ENCODE measurements around the gene RABGAP1L. TPM values are rescaled to one million over a fixed set of nuclear protein-coding genes. Genes with fewer than 3 reads are reported as not detected.

RABGAP1L gene
- total RNA-seq, 1 donor from 2014 or later: 80.6 TPM

DNA sequence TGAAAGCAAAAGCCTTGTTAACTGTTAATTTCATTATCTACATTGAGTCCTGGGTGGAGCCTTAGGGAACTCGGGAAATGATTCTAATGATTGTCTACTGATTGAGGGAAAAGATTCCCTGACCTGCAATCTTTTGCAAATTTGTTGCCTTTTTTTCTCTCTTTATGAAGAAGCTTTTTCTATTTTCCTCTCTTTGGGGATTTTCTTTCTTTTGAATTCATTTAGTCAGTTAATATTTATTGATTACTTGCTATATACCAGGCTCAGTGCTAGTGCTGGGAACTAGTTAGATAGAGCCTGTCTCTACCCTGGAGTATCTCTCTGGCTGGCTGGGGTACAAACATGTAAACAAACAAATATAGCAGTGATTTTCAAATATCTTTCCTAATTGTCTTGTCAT, 769.2 kb downstream of the RABGAP1L start:
- H3K36me3 ChIP-seq: no peaks in the 10 kb centered on the region
- DNase-seq: no peak
- H3K9me3 ChIP-seq: no peaks in the 10 kb centered on the region
- H3K27me3 ChIP-seq: no peaks in the 10 kb centered on the region
- H3K4me1 ChIP-seq: no peaks in the 10 kb centered on the region
- no peak overlapping the region for H3K4me3 ChIP-seq
- no peak overlapping the region for H3K27ac ChIP-seq
- intact Hi-C loops (cut with DNase I): no loop called here
- no peak for ATAC-seq
- TF ChIP-seq, protein P1, sequence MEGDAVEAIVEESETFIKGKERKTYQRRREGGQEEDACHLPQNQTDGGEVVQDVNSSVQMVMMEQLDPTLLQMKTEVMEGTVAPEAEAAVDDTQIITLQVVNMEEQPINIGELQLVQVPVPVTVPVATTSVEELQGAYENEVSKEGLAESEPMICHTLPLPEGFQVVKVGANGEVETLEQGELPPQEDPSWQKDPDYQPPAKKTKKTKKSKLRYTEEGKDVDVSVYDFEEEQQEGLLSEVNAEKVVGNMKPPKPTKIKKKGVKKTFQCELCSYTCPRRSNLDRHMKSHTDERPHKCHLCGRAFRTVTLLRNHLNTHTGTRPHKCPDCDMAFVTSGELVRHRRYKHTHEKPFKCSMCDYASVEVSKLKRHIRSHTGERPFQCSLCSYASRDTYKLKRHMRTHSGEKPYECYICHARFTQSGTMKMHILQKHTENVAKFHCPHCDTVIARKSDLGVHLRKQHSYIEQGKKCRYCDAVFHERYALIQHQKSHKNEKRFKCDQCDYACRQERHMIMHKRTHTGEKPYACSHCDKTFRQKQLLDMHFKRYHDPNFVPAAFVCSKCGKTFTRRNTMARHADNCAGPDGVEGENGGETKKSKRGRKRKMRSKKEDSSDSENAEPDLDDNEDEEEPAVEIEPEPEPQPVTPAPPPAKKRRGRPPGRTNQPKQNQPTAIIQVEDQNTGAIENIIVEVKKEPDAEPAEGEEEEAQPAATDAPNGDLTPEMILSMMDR (IDR thresholded peaks at IDR 0.05): no peak

DNA sequence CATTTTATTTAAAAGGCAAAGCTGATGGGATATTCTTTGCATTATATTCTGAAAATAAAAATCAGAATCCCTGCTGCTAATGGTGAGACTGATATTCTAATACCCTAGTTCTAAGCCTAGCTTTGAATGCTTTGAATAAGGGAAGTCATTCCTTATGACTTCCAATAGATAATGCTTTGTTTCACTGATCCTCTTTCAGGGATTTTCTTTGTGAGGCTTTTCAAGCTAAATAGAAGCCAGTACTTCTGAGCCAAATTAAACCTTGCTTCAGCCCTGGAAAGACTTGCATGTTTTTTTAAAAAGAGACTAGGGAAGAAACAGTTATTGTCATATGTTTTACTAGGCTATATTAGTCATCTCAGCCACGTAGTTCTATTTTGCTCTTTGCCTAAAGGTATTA, 771.9 kb downstream of the RABGAP1L start:
- no peaks in the 10 kb centered on the region for H3K27me3 ChIP-seq
- no peak overlapping the region for H3K4me3 ChIP-seq
- no peak for ATAC-seq
- H3K4me1 ChIP-seq: no peaks in the 10 kb centered on the region
- TF ChIP-seq, protein P1 (IDR thresholded peaks at IDR 0.05): no peak
- H3K27ac ChIP-seq: no peak overlapping the region
- no peak for DNase-seq
- H3K9me3 ChIP-seq: no peaks in the 10 kb centered on the region
- no peaks in the 10 kb centered on the region for H3K36me3 ChIP-seq
- intact Hi-C loops (cut with DNase I): no loop called here

DNA sequence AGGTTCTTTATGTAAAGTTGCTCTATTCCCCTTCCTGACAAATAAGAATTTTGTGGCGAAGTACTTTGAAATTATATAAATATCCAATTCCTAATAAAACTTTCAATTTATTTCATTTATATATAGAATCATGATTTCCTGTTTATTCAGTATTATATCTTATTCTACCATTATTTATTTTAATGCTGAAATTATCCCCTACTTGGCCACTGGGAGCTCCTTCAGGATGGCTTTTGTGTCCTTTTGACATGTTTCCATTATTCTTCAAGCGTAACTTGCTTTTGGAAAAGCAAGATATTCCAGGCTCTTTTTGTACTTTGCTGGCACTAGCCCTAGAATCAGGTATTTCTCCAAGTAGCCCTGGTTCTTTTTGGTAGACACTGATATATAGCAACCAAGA, 773.3 kb downstream of the RABGAP1L start:
- Histone ChIP-seq H3K4me3 (no peak overlapping the region), H3K27ac (no peak overlapping the region), H3K36me3 (no peaks in the 10 kb centered on the region), H3K9me3 (no peaks in the 10 kb centered on the region), H3K27me3 (no peaks in the 10 kb centered on the region), H3K4me1 (no peaks in the 10 kb centered on the region)
- DNase-seq (no peak), ATAC-seq (no peak)
- intact Hi-C loops (cut with DNase I): no loop called here
- TF ChIP-seq, protein P1 (IDR thresholded peaks at IDR 0.05): no peak

DNA sequence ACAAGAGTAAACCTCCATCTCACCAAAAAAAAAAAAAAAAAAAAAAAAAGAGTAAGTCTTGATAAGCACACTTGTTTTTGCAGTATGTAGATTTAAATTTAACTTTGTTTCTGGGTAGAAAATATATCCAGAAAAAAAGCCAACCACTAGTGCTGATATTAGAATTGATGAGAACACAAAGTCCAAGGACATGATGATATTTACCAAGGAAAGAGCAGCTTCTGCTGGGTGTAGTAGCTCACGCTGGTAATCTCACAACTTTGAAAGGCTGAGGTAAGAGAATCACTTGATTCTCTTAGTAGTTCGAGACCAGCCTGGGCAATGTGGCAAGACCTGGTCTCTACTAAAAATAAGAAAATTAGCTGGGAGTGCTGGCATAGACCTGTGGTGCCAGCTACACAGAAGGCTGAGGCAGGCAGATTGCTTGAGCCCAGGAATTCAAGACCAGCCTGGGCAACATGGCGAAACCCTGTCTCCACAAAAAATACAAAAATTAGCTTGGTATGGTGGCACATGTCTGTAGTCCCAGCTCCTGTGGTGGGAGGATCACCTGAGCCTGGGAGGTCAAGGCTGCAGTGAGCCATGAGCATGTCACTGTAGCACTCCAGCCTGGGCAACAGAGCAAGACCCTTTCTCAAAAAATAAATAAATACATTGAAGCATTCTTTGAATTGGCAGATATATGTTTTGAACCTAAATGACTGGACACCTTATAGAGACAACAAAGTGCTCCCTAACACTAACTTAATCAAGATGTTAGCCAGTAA, 776.8 kb downstream of the RABGAP1L start:
- H3K36me3 ChIP-seq: no peaks in the 10 kb centered on the region
- no peak overlapping the region for H3K27ac ChIP-seq
- TF ChIP-seq, protein P1 (IDR thresholded peaks at IDR 0.05): no peak
- no peaks in the 10 kb centered on the region for H3K27me3 ChIP-seq
- peaks cover 9% of the 10 kb centered on the region for H3K4me1 ChIP-seq
- H3K9me3 ChIP-seq: no peaks in the 10 kb centered on the region
- intact Hi-C loops (cut with DNase I): no loop called here
- no peak for DNase-seq
- ATAC-seq: no peak
- no peak overlapping the region for H3K4me3 ChIP-seq

DNA sequence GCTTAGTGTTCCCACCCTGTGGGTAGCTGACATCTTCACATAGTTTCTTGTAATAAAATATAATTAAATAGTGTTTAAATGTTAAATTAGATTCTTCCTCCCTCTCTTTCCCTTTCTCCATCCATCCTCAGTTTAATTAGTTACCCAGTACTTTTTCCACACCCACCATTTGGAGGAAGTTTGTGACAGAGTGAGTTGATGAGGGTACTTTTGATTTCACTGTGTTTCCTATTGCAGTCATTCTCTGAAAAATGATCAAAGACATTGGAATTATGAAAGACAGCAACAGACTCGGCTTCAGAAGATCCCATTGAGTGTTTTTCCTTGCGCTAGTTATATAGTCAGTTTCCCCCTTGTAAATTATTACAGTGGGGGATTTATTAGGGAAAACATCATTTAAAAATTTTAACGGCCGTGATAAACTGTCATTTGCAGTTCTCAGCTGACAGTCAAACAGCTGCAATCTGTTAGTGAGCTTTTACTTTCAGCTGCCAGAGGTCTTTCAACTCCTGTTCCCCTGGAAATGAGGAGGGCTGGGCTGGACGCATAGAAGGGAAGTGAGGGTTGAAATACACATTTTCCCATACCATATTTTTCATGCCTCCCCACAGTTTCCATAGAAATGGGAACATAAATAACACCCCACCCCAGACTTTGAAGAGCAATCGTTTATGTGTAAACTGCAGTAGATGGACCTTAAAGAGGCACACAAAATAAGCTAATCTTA, 779.1 kb downstream of the RABGAP1L start:
- intact Hi-C loops (cut with DNase I): no loop called here
- TF ChIP-seq, protein P1 (IDR thresholded peaks at IDR 0.05): no peak

More for the DNA sequence above, 779.1 kb downstream of the RABGAP1L start:
- H3K4me3 ChIP-seq: peak overlapping the region; percentile 4
- peak overlapping the region; percentile 7 for H3K27ac ChIP-seq
- H3K9me3 ChIP-seq: no peaks in the 10 kb centered on the region
- no peak for DNase-seq
- H3K36me3 ChIP-seq: no peaks in the 10 kb centered on the region
- peaks cover 19% of the 10 kb centered on the region for H3K4me1 ChIP-seq
- ATAC-seq: peak; percentile 65
- H3K27me3 ChIP-seq: no peaks in the 10 kb centered on the region
